NCI-H69 (cell line): ENCODE data around the gene OR10J4.
"Not testable (repeated sequence)": the region's sequence is repeated elsewhere in the genome, so short reads cannot be mapped to it uniquely, and the experiment has no call there.

Experiments
- DNase-seq: peaks from one replicate; lab custom pipeline; 2025; lab: John Stamatoyannopoulos, UW

OR10J4 gene

GRCh38 chr1:159431904-159432303, at the start of gene OR10J4:
Gene OR10J4 (plus strand): TSS chr1:159432204.
- DNase-seq = no peak

DNA sequence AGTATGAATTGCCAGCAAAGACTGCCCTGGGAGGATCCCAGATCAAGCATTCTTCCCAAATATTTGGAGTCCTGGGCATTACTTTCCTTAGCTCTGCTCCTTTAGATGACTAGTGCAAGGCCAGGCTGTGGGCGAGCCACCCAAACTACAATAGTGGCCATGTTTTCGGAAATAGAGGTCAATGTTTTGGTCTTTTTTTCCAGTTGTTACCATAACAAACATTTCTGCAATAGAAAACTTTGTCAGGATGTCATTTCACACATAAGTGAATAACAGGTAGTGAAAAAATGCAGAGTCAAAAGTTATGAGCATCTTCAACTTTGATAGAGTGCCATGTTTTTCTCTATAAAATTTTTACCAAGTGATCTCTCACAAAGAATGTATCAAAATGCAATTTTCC, 25.2 kb upstream of the OR10J4 start:
- no peak for DNase-seq

DNA sequence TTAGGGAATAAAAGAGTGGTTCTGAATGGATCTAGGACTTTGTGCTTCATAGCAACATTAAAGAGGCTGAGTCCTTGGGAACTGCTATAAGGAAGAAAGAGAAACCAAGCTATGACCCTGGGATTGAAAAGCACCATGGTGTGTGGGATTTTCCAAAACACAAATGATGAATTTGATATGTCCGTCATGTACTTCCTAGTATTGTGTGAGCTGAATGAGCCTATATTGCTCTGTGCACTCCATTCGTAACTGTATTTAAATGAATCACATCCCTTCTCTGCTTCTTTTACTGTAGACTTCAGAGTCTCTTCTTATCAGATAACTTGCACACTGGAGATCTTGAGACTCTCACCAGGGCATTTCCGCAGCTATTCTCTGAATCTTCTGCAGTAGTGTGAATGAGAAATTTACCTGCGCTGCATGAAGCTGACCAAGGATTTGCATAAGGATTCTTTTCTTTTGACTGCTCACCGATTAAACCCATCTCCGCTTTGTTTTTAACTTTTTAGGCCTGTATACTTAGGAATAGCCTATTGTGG, 23.1 kb upstream of the OR10J4 start:
- no peak for DNase-seq

- DNase-seq = no peak
These were observed 10.2 kb upstream of the OR10J4 start for GRCh38 chr1:159421821-159422220.

DNA sequence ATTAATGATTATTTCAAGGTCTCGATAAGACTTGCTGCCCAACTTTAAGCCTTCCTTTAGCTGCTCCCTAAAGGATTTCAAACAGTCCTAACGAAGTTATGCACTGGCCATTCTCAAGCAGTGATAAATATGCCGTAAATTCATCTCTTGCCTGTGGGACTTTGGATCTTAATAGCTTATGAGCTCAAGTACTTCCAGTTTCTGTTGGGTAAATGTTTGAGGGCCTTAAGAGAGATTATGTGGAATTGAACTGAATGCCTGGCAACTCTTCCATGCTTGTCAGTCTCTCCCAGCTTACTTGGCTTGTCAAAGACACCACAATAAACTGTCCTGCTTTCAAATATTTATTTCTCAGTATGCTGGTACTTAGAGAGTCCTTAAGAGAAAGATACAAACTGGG, 3.5 kb upstream of the OR10J4 start:
- DNase-seq = no peak

- no peak for DNase-seq
These were observed 2.7 kb upstream of the OR10J4 start for GRCh38 chr1:159429074-159429861.

DNA sequence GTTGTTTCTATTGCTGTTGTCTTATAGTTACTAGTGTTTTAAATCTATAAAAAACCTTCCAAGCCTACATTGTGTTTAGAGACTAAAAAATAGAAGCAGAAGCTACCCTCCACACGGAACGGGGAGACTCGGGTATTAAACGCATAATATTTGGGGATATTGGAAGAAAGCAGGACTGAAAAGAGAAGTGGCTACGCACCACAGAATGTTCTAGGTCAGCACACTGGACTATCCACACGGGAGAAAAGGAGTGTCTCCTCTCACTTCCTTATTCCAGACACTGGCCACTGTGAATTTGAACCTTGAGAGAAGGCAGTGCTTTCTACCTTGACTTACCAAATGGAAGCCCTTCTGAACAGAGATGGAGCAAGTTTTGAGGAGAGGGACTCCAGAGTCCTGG, 1.0 kb upstream of the OR10J4 start:
- no peak for DNase-seq

- DNase-seq = no peak
These were observed 4.5 kb downstream of the OR10J4 start for GRCh38 chr1:159436469-159436868.

DNA sequence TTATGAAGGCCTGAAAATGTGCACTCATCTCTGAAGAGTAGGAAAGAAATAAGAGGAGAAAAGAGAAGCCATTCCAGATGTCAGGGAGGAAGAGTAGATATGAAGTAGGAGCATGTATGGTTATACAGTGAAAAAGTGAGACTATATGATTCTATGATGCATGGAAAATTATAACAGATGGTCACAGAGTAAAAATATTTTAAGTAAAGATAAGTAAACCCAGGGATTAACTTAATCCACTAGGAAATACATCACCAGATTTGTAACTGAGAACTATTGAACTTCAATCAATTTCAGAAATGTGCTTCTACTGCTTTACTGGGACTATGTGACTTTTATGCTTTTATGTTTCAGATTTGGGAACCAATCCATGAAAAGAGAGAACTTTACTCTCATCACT, 7.4 kb downstream of the OR10J4 start, which contains the start of gene OR10J1:
Gene OR10J1, plus strand, starts transcription at position 301 of the 400 bp plus-strand sequence. Its CDS starts 70 bp downstream, at position 371.
- DNase-seq = no peak

DNA sequence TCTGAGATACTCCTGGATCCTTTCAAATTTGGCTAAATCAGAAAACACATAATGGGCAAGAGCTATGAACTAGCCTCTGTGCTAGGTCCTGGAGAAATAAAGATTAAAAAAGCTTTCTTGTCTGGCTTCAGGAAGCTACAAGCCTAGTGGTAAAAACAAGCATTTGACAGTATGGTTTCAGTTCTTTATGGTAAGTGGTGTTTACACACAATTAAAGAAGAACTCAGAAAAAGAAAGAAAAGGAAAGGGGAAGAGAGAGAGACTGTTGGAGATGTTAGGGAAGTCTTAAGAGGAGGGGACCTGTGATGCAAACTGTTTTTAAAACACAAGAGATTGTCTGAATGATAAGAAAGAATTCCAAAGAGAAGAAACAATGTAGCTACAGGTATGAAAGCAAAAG, 9.4 kb downstream of the OR10J4 start:
- DNase-seq = no peak

DNA sequence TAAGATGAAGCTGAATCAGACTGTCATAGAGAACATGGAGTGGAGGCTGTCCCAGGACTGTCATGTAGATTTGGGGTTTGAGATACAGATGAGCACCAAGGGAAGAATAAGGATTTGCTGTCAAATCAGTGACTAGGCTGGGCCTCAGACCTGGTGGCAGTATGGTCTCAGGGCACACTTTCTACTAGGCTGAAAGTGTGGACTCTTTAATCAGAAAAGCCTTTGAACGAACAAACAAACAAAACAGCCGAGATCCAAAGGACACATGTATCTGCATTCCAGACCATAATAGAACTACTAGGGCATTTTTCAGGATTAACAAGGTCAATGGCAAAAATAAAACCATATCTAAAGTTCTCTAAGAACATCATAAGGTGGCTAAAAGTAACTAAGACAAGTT, 10.4 kb downstream of the OR10J4 start:
- no peak for DNase-seq

- no peak for DNase-seq
These were observed 11.2 kb downstream of the OR10J4 start for GRCh38 chr1:159443066-159443750.

- no peak for DNase-seq
These were observed 12.5 kb downstream of the OR10J4 start for GRCh38 chr1:159444511-159444910.

DNA sequence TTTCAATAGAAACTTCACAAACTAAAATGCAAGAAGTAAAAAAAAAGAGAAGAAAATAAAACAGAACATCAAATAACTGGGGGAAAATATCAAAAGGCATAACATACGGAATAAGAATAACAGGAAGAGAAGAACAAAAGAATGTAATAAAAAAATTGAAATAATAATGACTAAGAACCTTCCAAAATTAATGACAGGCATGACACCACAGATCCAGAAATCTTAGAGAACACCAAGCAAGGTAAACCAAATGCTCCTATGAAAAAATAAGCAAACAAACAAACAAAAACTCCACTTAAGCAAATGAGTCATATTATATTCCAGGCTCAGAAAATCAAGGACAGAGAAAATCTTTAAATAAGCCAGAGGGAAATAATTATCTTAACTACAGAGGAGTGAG, 16.2 kb downstream of the OR10J4 start:
- DNase-seq = no peak

- not testable (repeated sequence) for DNase-seq
These were observed 17.6 kb downstream of the OR10J4 start for GRCh38 chr1:159449605-159450004.

- DNase-seq = no peak
These were observed 27.5 kb downstream of the OR10J4 start for GRCh38 chr1:159459551-159459950.

- no peak for DNase-seq
These were observed 33.2 kb downstream of the OR10J4 start for GRCh38 chr1:159465191-159465603.

GRCh38 chr1:159468321-159468720, 36.3 kb downstream of the OR10J4 start:
- no peak for DNase-seq

DNA sequence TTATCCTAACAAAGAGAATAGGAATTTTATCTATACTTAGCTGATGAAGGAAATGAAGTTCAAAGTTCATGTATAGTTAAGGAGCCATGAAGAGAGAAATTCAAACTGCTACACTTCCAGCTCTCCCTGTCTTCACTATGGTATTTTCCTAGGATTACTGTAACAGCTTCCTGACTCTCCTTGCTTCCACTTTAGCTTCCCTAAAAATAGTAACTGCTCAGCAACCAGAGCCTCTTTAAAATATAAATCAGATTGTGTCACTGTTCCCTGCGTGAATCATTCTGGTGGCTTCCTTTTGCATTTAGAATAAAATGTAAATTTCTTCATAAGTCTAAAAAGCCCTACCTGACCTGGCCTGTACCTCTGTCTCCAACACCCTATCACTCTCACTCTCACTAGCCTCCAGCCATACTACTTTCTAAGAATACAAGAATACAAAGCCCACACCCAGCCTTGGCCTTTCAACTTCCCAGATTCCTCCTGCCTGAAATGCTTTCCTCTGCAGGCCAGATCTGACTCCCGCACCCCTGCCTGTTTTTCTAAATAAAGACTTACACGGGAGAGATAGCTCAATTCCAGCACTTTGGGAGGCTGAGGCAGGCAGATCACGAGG, 38.0 kb downstream of the OR10J4 start:
- no peak for DNase-seq

GRCh38 chr1:159473335-159473734, 41.3 kb downstream of the OR10J4 start:
- DNase-seq = no peak

- no peak for DNase-seq
These were observed 42.9 kb downstream of the OR10J4 start for GRCh38 chr1:159474926-159475325.
